NT2/D1 (cell line): Measurements from ENCODE around the gene GALNT9.

ENCODE experiments used
- SUZ12 ChIP-seq: IDR thresholded peaks from 2 replicates; pipeline ENCODE4 v1.6.1; 2011; ENCODE audit not compliant: insufficient read length, insufficient read depth; ENCODE audit errors: extremely low read depth
- YY1 ChIP-seq: IDR thresholded peaks from 2 replicates; pipeline ENCODE4 v1.6.1; 2011; ENCODE audit not compliant: insufficient read length, insufficient read depth

DNA sequence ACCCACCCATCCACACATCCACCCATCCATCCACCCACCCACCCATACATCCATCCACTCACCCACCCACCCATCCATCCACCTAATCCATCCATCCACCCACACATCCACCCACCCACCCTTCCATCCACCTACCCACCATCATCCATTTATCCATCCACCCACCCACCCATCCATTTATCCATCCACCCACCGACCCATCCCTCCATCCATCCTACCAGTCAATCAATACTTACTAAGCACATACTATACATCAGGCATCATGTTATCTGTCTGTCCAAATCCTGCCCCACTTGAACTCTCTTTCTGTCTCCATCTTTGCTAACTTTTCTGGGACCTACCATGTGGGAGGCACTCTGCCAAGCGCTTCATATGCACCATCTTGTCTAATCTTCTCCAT, 15.4 kb downstream of the GALNT9 start:
- TF ChIP-seq YY1: no peak
- TF ChIP-seq SUZ12: no peak
